SIG-M5 treated with dmso at 0.1 percent for 504 hours (cell line): ENCODE measurements around the gene TRIM42.

Experiments
- DNase-seq: peaks from one replicate; lab custom pipeline; 2025; ENCODE audit not compliant: unreplicated experiment; lab: John Stamatoyannopoulos, UW

The TRIM42 gene

GRCh38 chr3:140677764-140678163 lies at the start of gene TRIM42:
Gene TRIM42, plus strand, starts transcription at chr3:140678064. Its CDS starts 166 bp downstream, at chr3:140678230.
- no peak for DNase-seq

GRCh38 chr3:140628606-140629005 lies 49.3 kb upstream of the TRIM42 start:
- no peak for DNase-seq

- DNase-seq: peak; percentile 2
These were observed 48.3 kb upstream of the TRIM42 start for GRCh38 chr3:140629357-140630137.

DNA sequence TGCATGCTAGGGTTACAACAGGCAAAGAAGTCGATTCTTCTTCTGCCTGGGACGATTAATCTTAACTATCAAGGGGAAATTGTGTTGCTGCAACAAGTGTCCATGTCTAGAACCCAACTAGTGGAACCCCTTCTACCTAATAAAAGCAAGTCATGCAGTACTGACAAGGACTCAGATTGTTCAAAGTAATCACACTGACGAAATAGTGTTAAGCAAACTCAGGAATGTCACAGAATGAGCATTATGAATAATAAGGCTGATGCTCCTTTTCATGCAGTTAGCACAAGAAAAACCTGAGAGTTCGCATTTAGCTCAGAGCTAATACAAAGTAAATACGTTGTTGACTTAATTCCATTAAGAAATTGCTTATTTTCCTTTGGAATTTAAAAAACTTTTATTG lies 47.5 kb upstream of the TRIM42 start:
- no peak for DNase-seq

- DNase-seq: no peak
These were observed 47.0 kb upstream of the TRIM42 start for GRCh38 chr3:140630866-140631265.

DNA sequence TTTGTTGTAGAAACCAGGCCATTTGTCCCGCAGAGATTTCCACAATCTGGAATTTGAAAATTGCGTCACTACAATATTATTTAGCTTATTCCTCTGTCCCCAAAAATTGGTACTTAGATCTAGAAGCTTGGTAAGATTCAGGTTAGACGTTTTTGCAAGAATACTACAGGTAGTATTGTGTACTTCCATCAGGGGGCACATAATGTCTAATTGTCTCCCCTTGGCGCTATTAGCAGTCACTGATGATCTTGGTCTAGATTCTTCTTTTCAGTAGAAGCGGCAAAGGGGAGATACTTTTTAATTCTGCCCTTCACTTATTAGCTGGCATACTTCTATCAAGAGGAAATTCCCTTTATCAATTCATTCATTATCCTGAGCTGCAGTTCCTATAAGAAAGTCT lies 42.6 kb upstream of the TRIM42 start:
- no peak for DNase-seq

GRCh38 chr3:140636406-140637138 lies 41.3 kb upstream of the TRIM42 start:
- no peak for DNase-seq

GRCh38 chr3:140651287-140651686 lies 26.6 kb upstream of the TRIM42 start:
- DNase-seq: no peak

- no peak for DNase-seq
These were observed 22.2 kb upstream of the TRIM42 start for GRCh38 chr3:140655678-140656077.

DNA sequence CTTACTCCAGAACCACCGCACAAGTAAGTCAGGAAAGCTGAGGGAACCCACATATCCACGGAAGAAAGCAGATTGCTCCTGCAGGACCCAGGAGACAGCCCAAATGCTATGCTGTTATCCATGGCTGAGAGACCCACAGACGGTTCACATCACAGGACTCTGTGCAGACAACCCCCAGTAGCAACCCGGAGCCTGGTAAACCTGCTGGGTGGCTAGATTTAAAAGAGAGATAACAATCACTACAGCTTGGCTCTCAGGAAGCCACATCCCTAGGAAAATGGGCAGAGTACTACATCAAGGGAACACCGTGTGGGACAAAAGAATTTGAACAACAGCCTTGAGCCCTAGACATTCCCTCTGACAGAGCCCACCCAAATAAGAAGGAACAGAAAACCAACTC lies 13.8 kb upstream of the TRIM42 start:
- no peak for DNase-seq

GRCh38 chr3:140682586-140682985 lies 4.7 kb downstream of the TRIM42 start:
- no peak for DNase-seq

- DNase-seq: no peak
These were observed 8.3 kb downstream of the TRIM42 start for GRCh38 chr3:140686128-140686527.

DNA sequence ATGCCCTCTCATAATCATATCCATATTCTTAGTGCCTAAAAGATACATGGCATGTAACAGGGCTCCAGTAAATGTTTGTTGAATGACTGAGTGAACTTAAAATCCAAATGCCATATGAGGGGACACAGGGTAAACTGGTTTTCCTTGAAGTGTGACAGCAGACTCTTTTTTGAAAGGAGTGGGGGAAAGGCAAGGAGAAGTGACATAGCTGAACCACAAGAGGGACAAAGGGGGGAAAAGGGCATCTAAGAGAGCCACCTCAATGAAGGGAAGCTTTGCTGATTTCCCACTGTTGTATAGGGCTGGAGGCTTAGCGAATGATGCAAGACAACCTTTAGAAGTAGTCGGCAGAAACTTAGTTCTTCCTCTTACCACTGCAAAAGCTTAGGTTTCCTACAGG lies 9.1 kb downstream of the TRIM42 start:
- DNase-seq: no peak

DNA sequence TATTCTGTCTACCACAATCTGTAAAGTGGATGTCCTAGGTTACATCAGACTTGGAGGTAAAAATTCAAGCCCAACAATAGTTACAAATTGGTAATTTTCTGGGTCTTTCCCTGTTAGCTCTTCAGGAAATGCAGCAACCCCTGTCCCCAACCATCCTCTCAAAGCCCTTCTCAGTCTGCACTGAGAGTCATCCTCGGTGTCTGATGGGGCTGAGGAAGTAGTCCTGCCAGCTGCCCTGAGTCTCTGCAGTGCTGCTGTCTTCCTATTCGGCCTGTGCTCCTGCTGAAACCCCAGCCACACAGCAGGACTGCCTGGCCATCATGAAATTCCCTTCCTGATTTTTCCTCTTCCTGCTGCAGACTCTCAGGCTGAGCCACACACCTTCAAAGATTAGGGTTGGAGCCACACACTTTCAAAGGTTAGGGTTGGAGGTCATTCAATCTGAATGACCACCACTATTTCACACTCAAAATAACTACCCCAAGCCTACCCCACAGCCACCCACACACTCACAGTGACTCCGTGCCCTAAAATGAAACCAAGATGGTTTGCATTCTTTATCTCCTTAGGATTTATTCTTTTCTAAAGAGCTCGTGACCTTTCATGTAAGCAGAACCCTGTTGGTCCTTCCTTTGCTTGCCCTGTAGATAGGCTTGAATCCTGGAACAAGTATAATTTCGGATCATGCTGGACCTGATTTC lies 17.6 kb downstream of the TRIM42 start:
- DNase-seq: no peak

- DNase-seq: no peak
These were observed 21.8 kb downstream of the TRIM42 start for GRCh38 chr3:140699516-140700231.

DNA sequence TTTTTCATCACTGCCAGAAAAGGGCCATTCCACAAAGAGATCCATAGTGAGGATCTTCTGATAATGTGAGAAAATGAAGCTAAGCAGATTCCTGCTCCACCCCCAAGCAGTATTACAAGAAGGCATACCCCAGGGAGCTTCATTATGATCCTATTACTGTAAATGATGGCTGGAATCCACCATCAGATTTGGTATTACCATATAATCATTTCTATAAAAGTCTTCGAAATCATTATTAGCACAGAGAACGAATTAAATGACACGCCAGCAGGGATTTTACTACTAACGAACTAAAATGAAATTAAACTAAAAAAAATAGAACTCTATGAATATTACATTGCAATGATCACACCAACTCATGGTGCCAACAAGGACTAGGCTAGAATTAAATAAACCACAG lies 24.4 kb downstream of the TRIM42 start:
- DNase-seq: no peak

DNA sequence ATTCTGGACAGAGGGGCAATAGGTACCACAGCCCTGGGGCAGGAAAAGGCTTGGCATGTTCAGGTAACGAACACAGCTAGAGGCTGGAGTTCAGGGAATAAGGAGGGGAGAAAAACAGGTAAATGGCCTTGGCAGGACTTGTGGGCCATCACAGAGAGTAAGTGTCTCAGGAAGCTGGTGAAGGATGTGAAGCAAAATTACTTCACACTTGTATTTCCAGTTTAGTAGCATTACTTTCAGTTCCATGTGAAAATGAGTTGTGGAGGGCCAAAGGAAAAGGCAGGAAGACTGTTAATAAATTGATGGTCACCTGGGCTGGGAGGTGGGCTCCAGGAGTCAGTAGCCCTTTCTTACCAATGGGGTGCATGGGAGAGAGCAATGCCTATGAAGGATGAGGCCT lies 25.6 kb downstream of the TRIM42 start:
- DNase-seq: no peak

DNA sequence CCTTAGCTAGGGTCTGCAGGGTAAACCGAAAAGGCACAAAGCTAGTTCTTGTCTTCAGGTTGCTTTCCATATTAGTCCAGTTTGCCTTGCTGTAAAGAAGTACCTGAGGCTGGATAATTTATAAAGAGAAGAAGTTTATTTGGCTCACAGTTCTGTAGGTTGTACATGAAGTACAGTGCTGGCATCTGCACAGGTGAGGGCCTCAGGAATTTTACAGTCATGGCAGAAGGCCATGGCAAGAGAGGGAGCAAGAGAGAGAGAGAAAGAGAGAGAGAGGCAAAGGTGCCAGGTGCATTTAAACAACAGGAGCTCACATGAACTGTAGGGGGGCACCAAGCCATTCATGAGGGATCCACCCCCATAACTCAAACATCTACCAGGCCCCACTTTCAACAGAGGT lies 26.9 kb downstream of the TRIM42 start:
- no peak for DNase-seq

DNA sequence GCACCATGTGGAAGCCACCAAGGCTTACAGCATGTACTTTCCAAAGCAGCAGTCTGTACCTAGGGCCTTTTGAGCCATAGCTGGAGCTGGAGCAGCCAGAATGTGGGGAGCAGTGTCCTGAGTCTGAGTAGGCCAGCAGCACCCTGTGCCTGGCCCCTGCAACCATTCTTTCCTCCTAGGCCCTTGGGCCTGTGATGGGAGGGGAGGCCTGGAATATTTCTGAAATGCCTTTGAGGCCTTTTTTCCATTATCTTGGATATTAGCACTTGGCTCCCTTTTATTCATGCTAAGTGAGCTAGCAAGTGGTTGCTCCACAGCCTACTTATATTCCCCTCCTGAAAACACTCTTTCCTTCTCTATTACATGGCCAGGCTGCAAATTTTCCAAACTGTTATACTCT lies 28.1 kb downstream of the TRIM42 start:
- no peak for DNase-seq

GRCh38 chr3:140706360-140706759 lies 28.5 kb downstream of the TRIM42 start:
- DNase-seq: no peak

DNA sequence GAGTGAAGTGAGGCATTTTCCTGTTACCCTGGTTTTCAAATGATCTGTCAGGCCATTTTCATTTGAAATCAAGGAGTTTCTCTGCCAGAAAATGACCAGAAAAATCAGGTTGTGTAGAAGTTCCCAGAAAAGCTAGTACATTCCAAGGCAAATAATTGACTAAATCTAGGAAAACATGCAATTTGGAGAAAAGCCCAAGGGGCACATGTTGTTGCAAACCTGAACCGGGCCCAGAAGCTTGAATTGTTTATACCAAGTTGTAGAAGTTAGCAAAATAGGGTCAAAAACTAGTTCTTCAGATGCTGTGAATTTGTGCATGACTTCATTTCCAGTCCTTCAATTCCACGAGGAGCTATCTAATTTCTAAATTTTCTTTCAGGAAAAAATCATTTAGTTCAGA lies 31.0 kb downstream of the TRIM42 start:
- no peak for DNase-seq
